Endothelial cell of umbilical vein (primary cell): ENCODE results near the gene FARP1.

ENCODE experiments used
- CTCF ChIP-seq, 2 donors: IDR thresholded peaks; 1 replicate in 1 of 2; 2 replicates in 1 of 2; pipeline ENCODE4 v1.5.1; 2011; ENCODE audit warnings: low read length in 2 of 2, mild to moderate bottlenecking in 2 of 2, moderate library complexity in 2 of 2, control low read depth in 1 of 2, inconsistent platforms in 1 of 2, low read depth in 1 of 2; ENCODE audit not compliant: insufficient read depth in 1 of 2; ENCODE audit errors: extremely low read depth in 1 of 2
- EZH2 ChIP-seq: IDR thresholded peaks from 2 replicates; pipeline ENCODE4 v1.6.1; 2012; ENCODE audit warnings: borderline replicate concordance, low read depth, mild to moderate bottlenecking, moderate library complexity, low read length, inconsistent platforms; ENCODE audit not compliant: severe bottlenecking
- FOS ChIP-seq: IDR thresholded peaks from 2 replicates; pipeline ENCODE4 v1.6.1; 2011; ENCODE audit warnings: mild to moderate bottlenecking, low read length, moderate library complexity, borderline replicate concordance; ENCODE audit not compliant: insufficient read depth
- GATA2 ChIP-seq: IDR thresholded peaks from 2 replicates; pipeline ENCODE4 v1.7.0; 2011; ENCODE audit warnings: low read depth, mild to moderate bottlenecking, moderate library complexity, mixed read lengths, low read length; ENCODE audit not compliant: insufficient read length, insufficient read depth
- JUN ChIP-seq: IDR thresholded peaks from 2 replicates; pipeline ENCODE4 v1.6.1; 2011; ENCODE audit warnings: borderline replicate concordance, low read depth; ENCODE audit not compliant: insufficient read length, insufficient read depth
- MYC ChIP-seq: IDR thresholded peaks from one replicate; pipeline ENCODE4 v1.6.1; 2011; ENCODE audit warnings: mild to moderate bottlenecking, low read depth, low read length
- POLR2A ChIP-seq: IDR thresholded peaks from 2 replicates; pipeline ENCODE4 v1.6.1; 2012; ENCODE audit warnings: low read depth, mild to moderate bottlenecking, control low read depth, low read length
- POLR2AphosphoS5 ChIP-seq: IDR thresholded peaks from 2 replicates; pipeline ENCODE4 v1.6.1; 2012; ENCODE audit warnings: low read depth, mild to moderate bottlenecking, control low read depth, low read length, moderate library complexity; ENCODE audit not compliant: insufficient read depth
- TF ChIP-seq, protein P1 (sequence below): IDR thresholded peaks from 2 replicates; pipeline ENCODE4 v1.6.1; 2011; ENCODE audit not compliant: insufficient read depth, insufficient read length

- TF ChIP-seq EZH2 (no peak), POLR2A (no peak), POLR2AphosphoS5 (no peak), CTCF (IDR thresholded peaks at IDR 0.05; ENCODE audit: extremely low read depth in 1 of 2, insufficient read depth in 1 of 2, low read depth in 1 of 2, low read length in 2 of 2) (no peak), JUN (no peak), FOS (no peak), GATA2 (no peak), MYC (no peak)
- TF ChIP-seq, protein P1, sequence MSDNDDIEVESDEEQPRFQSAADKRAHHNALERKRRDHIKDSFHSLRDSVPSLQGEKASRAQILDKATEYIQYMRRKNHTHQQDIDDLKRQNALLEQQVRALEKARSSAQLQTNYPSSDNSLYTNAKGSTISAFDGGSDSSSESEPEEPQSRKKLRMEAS = no peak
Measured at GRCh38 chr13:98208606-98209005, 65.7 kb downstream of the FARP1 start.
